NOMO-1 treated with DMSO at 0.1 percent for 48 hours (cell line): ENCODE results near the gene ARHGAP26.

Source experiments
- DNase-seq: peaks from one replicate; lab custom pipeline; 2025; ENCODE audit not compliant: unreplicated experiment; lab: John Stamatoyannopoulos, UW

ARHGAP26 gene

GRCh38 chr5:142810743-142811290, 40.6 kb downstream of the ARHGAP26 start:
- DNase-seq, result no peak

- DNase-seq, result peak; percentile 39
Measured at GRCh38 chr5:142811866-142812557, 41.8 kb downstream of the ARHGAP26 start.

GRCh38 chr5:142813220-142813619, 43.0 kb downstream of the ARHGAP26 start:
- no peak for DNase-seq

GRCh38 chr5:142814122-142814521, 43.9 kb downstream of the ARHGAP26 start:
- DNase-seq, result no peak

- no peak for DNase-seq
Measured at GRCh38 chr5:142815469-142815868, 45.3 kb downstream of the ARHGAP26 start.

GRCh38 chr5:142816531-142817430, 46.6 kb downstream of the ARHGAP26 start:
- DNase-seq, result no peak

- DNase-seq, result no peak
Measured at GRCh38 chr5:142817949-142818431, 47.8 kb downstream of the ARHGAP26 start.

GRCh38 chr5:142819292-142819691, 49.1 kb downstream of the ARHGAP26 start:
- no peak for DNase-seq

- DNase-seq, result no peak
Measured at GRCh38 chr5:142819825-142820224, 49.6 kb downstream of the ARHGAP26 start.

- DNase-seq, result no peak
Measured at GRCh38 chr5:142820447-142820846, 50.3 kb downstream of the ARHGAP26 start.

- no peak for DNase-seq
Measured at GRCh38 chr5:142821034-142821732, 51.0 kb downstream of the ARHGAP26 start.

- peak; percentile 99 for DNase-seq
Measured at GRCh38 chr5:142821733-142822487, 51.7 kb downstream of the ARHGAP26 start.

GRCh38 chr5:142823126-142823525, 52.9 kb downstream of the ARHGAP26 start:
- DNase-seq, result no peak

- no peak for DNase-seq
Measured at GRCh38 chr5:142823806-142824205, 53.6 kb downstream of the ARHGAP26 start.

GRCh38 chr5:142824391-142824790, 54.2 kb downstream of the ARHGAP26 start:
- DNase-seq, result no peak

- no peak for DNase-seq
Measured at GRCh38 chr5:142825378-142826089, 55.4 kb downstream of the ARHGAP26 start.

GRCh38 chr5:142826093-142826492, 55.9 kb downstream of the ARHGAP26 start:
- DNase-seq, result no peak

- DNase-seq, result peak; percentile 61
Measured at GRCh38 chr5:142826741-142827492, 56.7 kb downstream of the ARHGAP26 start.

GRCh38 chr5:142827934-142828576, 57.9 kb downstream of the ARHGAP26 start:
- no peak for DNase-seq
